HFFc6 (cell line): Measurements from ENCODE around the gene LAMA2. TPM values are rescaled to one million over a fixed set of nuclear protein-coding genes. Genes with fewer than 3 reads are reported as not detected.

Experiments used
- DNase-seq: peaks from one replicate; pipeline ENCODE4 v3.0.0-alpha.2; 2018
- H3K27ac Mint-ChIP-seq: 2 replicates; pipeline ENCODE4 v1.8.0; 2020; ENCODE audit warnings: mild to moderate bottlenecking, mixed read lengths
- H3K27me3 Mint-ChIP-seq: 2 replicates; pipeline ENCODE4 v1.8.0; 2021; ENCODE audit warnings: mild to moderate bottlenecking, moderate library complexity, mixed read lengths; ENCODE audit not compliant: insufficient read depth
- H3K36me3 Mint-ChIP-seq: 2 replicates; pipeline ENCODE4 v1.8.0; 2021; ENCODE audit warnings: low read depth, mixed read lengths
- H3K4me1 Mint-ChIP-seq: 2 replicates; pipeline ENCODE4 v1.8.0; 2020; ENCODE audit warnings: low read depth, mixed read lengths
- H3K4me3 Mint-ChIP-seq: 2 replicates; pipeline ENCODE4 v1.8.0; 2020; ENCODE audit warnings: mild to moderate bottlenecking, moderate library complexity, mixed read lengths
- H3K9me3 Mint-ChIP-seq: 2 replicates; pipeline ENCODE4 v1.8.0; 2020; ENCODE audit warnings: mild to moderate bottlenecking, mixed read lengths
- CTCF ChIP-seq: fragments of 200-600 bp; sonication (generic); IDR thresholded peaks from 2 replicates; pipeline ENCODE4 v1.5.0; 2021; ENCODE audit warnings: antibody characterized with exemption, mild to moderate bottlenecking
- total RNA-seq, 6 experiments: library from RNA; stranded (reverse); fragmentation: NEBNext Ultra II Directional; extraction: Animal tissue kit (Norgen Biotek cat#: 25700); gene quantifications; 2 replicates in 1 of 6; 3 replicates in 5 of 6; pipeline ENCODE4 v1.2.3, GENCODE V29; 2021

The LAMA2 gene
- total RNA-seq, 6 experiments from 2014 or later: 8.2 to 14.3 (median 10.5) TPM

GRCh38 chr6:129135451-129135850 is 252.5 kb downstream of the LAMA2 start:
- H3K9me3 Mint-ChIP-seq: no peaks in the 10 kb centered on the region
- H3K4me1 Mint-ChIP-seq: peaks cover 19% of the 10 kb centered on the region

GRCh38 chr6:129136751-129137150 is 253.8 kb downstream of the LAMA2 start:
- Mint-ChIP-seq H3K4me3 (no peak overlapping the region), H3K27me3 (no peaks in the 10 kb centered on the region), H3K9me3 (no peaks in the 10 kb centered on the region), H3K4me1 (peaks cover 32% of the 10 kb centered on the region), H3K27ac (no peak overlapping the region), H3K36me3 (no peaks in the 10 kb centered on the region)
- TF ChIP-seq CTCF: no peak
- no peak for DNase-seq

More at GRCh38 chr6:129135451-129135850, 252.5 kb downstream of the LAMA2 start:
- H3K27me3 Mint-ChIP-seq: peaks cover 2% of the 10 kb centered on the region; the same call in 1 of the 2 replicates
- no peak for TF ChIP-seq CTCF
- H3K4me3 Mint-ChIP-seq: no peak overlapping the region
- no peaks in the 10 kb centered on the region for H3K36me3 Mint-ChIP-seq
- no peak for DNase-seq
- no peak overlapping the region for H3K27ac Mint-ChIP-seq

- H3K4me1 Mint-ChIP-seq: peaks cover 25% of the 10 kb centered on the region
- no peaks in the 10 kb centered on the region for H3K9me3 Mint-ChIP-seq
- DNase-seq: no peak
- no peak for TF ChIP-seq CTCF
- no peak overlapping the region for H3K4me3 Mint-ChIP-seq
- no peaks in the 10 kb centered on the region for H3K36me3 Mint-ChIP-seq
- H3K27me3 Mint-ChIP-seq: no peaks in the 10 kb centered on the region
- no peak overlapping the region for H3K27ac Mint-ChIP-seq
These were observed 255.9 kb downstream of the LAMA2 start for GRCh38 chr6:129138739-129139405.

- peaks cover 19% of the 10 kb centered on the region for H3K4me1 Mint-ChIP-seq
- H3K27me3 Mint-ChIP-seq: no peaks in the 10 kb centered on the region
- no peak for DNase-seq
- no peaks in the 10 kb centered on the region for H3K9me3 Mint-ChIP-seq
- no peaks in the 10 kb centered on the region for H3K36me3 Mint-ChIP-seq
- H3K4me3 Mint-ChIP-seq: no peak overlapping the region
- no peak for TF ChIP-seq CTCF
- H3K27ac Mint-ChIP-seq: no peak overlapping the region
These were observed 257.6 kb downstream of the LAMA2 start for GRCh38 chr6:129140526-129140925.

- no peaks in the 10 kb centered on the region for H3K27me3 Mint-ChIP-seq
- no peak overlapping the region for H3K27ac Mint-ChIP-seq
- H3K9me3 Mint-ChIP-seq: no peaks in the 10 kb centered on the region
- no peak for TF ChIP-seq CTCF
- no peaks in the 10 kb centered on the region for H3K36me3 Mint-ChIP-seq
- peak; percentile 19 for DNase-seq
- H3K4me1 Mint-ChIP-seq: peaks cover 18% of the 10 kb centered on the region
- no peak overlapping the region for H3K4me3 Mint-ChIP-seq
These were observed 258.6 kb downstream of the LAMA2 start for GRCh38 chr6:129141499-129141898.
